Left lung (tissue), 14 donors: ENCODE measurements around the gene USP17L10. TPM values are rescaled to one million over a fixed set of nuclear protein-coding genes. Genes with fewer than 3 reads are reported as not detected.
"Not testable (repeated sequence)": the region's sequence is repeated elsewhere in the genome, so short reads cannot be mapped to it uniquely, and the experiment has no call there.

Experiments
- ATAC-seq: fragments of 200-7000 bp; cut with Tn5 transposase; one replicate; pipeline ENCODE4 v1.9.1; 2020; ENCODE audit warnings: moderate library complexity
- DNase-seq, 4 donors: peaks; one replicate each; pipeline ENCODE4 v3.0.0-alpha.2; 2013 to 2020
- H3K27ac ChIP-seq, 2 donors: fragments of 200-600 bp; sonication (generic) in 1 of 2; one replicate each; pipeline versions ENCODE4 v1.5.0 to v1.8.0; 2020 to 2021
- H3K27me3 ChIP-seq, 2 donors: fragments of 200-600 bp; sonication (generic) in 1 of 2; one replicate each; pipeline versions ENCODE4 v1.5.0 to v1.8.0; 2020 to 2021
- H3K36me3 ChIP-seq, 2 donors: fragments of 200-600 bp; sonication (generic) in 1 of 2; one replicate each; pipeline versions ENCODE4 v1.5.0 to v1.8.0; 2020 to 2021
- H3K4me1 ChIP-seq, 2 donors: fragments of 200-600 bp; one replicate each; pipeline ENCODE4 v1.8.0; 2021
- H3K4me3 ChIP-seq, 2 donors: fragments of 200-600 bp; sonication (generic) in 1 of 2; one replicate each; pipeline versions ENCODE4 v1.5.0 to v1.8.0; 2020 to 2021; ENCODE audit warnings: mild to moderate bottlenecking in 1 of 2
- H3K9me3 ChIP-seq, 2 donors: fragments of 200-600 bp; sonication (generic) in 1 of 2; one replicate each; pipeline versions ENCODE4 v1.5.0 to v1.8.0; 2020 to 2021
- intact Hi-C, 2 donors: fragments of 100-400 bp; cut with DNase I; formaldehyde crosslinking; loops; one replicate each; pipeline versions ENCODE4 v1.11.2 to v1.14.2; 2022
- long read RNA-seq, 12 donors: library from polyadenylated mRNA in 2 of 12; unstranded in 2 of 12; transcript quantifications; one replicate each; pipeline ENCODE4 v2.0.0 and lab custom pipeline, GENCODE V29; 2019 to 2026
- polyA plus RNA-seq, 6 donors: library from polyadenylated mRNA; unstranded; fragments of 120-200 nt; gene quantifications; one replicate each; pipeline ENCODE4 v1.2.1, GENCODE V29; 2013; ENCODE audit not compliant: insufficient read length in 6 of 6
- total RNA-seq, 2 donors: library from RNA; stranded (reverse); fragmentation: NEBNext Ultra II Directional; extraction: Animal tissue kit (Norgen Biotek cat#: 25700); gene quantifications; one replicate each; pipeline ENCODE4 v1.2.1, GENCODE V29; 2021
- TF ChIP-seq, protein P1 (sequence below), 2 donors: fragments of 200-600 bp; sonication (generic) in 1 of 2; IDR thresholded peaks; one replicate each; pipeline versions ENCODE4 v1.5.0 to v1.8.0; 2021; ENCODE audit warnings: antibody characterized with exemption in 2 of 2
- donor health status: DM: no; HTN: yes; CAD: no.
- donor health status: DM: no; HTN: no; CAD: no.

Gene USP17L10, protein sequence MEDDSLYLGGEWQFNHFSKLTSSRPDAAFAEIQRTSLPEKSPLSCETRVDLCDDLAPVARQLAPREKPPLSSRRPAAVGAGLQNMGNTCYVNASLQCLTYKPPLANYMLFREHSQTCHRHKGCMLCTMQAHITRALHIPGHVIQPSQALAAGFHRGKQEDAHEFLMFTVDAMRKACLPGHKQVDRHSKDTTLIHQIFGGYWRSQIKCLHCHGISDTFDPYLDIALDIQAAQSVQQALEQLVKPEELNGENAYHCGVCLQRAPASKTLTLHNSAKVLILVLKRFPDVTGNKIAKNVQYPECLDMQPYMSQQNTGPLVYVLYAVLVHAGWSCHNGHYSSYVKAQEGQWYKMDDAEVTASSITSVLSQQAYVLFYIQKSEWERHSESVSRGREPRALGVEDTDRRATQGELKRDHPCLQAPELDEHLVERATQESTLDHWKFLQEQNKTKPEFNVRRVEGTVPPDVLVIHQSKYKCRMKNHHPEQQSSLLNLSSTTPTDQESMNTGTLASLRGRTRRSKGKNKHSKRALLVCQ
- not detected for total RNA-seq
- not detected for polyA plus RNA-seq
- long read RNA-seq, donor 1: 0 reads
- long read RNA-seq, donor 2: 0 reads
- long read RNA-seq, donor 3: 0 reads
- long read RNA-seq, donor 4: 0 reads
- long read RNA-seq, donor 5: 0 reads
- long read RNA-seq, donor 6: 0 reads
- long read RNA-seq, donor 7: 0 reads
- long read RNA-seq, donor 8: 0 reads
- long read RNA-seq, donor 9: 0 reads
- long read RNA-seq, donor 10: 0 reads
- long read RNA-seq, donor 11: 0 reads
- long read RNA-seq, donor 12: 0 reads

DNA sequence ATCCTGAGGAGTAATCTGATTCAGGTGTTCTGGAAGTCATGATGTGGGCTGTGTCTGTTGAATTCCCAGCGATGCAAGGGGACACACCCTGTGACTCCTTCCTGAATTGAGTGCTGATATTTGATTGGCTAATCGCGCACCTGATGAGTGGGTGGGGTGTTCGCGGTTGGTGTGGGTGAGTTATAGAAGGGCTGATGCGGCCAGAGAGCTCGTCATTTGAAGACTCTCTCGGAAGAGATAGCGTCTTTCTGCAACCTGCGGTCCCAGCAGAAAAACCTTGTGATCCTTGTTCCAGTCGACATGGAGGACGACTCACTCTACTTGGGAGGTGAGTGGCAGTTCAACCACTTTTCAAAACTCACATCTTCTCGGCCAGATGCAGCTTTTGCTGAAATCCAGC lies at the start of gene USP17L10:
USP17L10 (plus strand) TSS at position 301 of the 400 bp plus-strand sequence; CDS start at position 301, 0 bp downstream.
- H3K36me3 ChIP-seq, DNase-seq, intact Hi-C loops, H3K9me3 ChIP-seq, H3K27ac ChIP-seq, ATAC-seq, H3K27me3 ChIP-seq, H3K4me1 ChIP-seq, H3K4me3 ChIP-seq: not testable (repeated sequence)

DNA sequence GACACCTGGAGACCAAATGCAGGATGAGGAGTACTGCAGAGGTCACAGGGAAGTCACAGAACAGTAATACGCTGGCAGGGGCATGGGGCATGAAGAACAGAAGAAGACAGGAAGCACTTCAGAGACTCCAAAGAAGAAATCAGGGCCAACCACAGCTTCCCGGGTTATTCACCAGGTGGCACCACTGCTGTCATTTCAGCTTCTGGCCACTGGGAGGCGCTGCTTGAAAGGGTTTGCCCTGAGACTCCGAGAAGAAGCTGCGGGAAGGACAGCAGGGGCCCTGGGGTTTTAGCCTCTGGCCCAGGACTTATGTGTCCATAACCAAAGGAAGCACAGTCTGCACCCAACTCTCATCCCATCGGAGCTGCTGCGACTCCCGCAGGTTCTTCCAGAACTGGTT lies 44.5 kb upstream of the USP17L10 start:
- H3K4me1 ChIP-seq, H3K9me3 ChIP-seq, intact Hi-C loops, ATAC-seq, H3K27ac ChIP-seq, H3K4me3 ChIP-seq, H3K27me3 ChIP-seq, H3K36me3 ChIP-seq, DNase-seq: not testable (repeated sequence)
- TF ChIP-seq, protein P1, sequence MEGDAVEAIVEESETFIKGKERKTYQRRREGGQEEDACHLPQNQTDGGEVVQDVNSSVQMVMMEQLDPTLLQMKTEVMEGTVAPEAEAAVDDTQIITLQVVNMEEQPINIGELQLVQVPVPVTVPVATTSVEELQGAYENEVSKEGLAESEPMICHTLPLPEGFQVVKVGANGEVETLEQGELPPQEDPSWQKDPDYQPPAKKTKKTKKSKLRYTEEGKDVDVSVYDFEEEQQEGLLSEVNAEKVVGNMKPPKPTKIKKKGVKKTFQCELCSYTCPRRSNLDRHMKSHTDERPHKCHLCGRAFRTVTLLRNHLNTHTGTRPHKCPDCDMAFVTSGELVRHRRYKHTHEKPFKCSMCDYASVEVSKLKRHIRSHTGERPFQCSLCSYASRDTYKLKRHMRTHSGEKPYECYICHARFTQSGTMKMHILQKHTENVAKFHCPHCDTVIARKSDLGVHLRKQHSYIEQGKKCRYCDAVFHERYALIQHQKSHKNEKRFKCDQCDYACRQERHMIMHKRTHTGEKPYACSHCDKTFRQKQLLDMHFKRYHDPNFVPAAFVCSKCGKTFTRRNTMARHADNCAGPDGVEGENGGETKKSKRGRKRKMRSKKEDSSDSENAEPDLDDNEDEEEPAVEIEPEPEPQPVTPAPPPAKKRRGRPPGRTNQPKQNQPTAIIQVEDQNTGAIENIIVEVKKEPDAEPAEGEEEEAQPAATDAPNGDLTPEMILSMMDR (IDR thresholded peaks at IDR 0.05): peak in 1 of 2 donors; percentile 50

DNA sequence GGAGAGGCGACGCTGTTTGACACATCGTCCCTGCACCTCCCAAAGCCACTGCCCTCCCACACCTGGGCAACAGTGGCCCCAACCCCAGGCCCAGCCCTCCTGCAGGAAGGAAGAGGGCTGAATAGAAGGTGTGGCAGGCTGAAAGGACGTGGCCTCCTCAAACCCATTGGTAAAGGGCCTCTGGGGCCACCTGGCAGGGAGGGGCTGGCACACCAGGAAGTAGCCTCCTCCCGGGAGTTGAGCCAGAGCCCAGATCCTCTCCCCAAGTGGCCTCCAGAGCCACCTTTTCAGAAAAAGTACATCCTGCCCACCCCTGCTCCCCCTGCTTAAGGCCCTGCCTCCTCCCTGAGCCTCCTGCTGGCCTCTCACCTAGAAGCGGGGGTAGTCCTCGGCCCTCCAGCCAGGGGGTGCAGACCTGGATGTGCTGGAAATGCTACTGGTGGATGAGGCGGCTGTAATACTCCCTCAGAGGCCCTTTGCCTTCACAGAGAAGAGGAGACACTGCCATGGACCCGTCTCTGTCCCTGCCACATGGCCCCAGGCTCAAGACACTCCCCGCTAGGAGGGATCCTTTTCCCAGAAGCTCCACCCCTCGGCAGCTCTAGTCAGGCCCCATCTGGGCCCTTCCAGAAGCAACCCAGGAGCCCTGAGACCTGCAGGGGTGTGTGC lies 40.5 kb upstream of the USP17L10 start, which contains the start of gene FAM90A26:
FAM90A26 (plus strand) TSS at position 619 of the 669 bp plus-strand sequence. CDS start 2,764 bp downstream, outside the sequence.
- H3K4me3 ChIP-seq, DNase-seq, H3K36me3 ChIP-seq, H3K9me3 ChIP-seq, H3K27me3 ChIP-seq, ATAC-seq, intact Hi-C loops, H3K4me1 ChIP-seq, H3K27ac ChIP-seq: not testable (repeated sequence)

DNA sequence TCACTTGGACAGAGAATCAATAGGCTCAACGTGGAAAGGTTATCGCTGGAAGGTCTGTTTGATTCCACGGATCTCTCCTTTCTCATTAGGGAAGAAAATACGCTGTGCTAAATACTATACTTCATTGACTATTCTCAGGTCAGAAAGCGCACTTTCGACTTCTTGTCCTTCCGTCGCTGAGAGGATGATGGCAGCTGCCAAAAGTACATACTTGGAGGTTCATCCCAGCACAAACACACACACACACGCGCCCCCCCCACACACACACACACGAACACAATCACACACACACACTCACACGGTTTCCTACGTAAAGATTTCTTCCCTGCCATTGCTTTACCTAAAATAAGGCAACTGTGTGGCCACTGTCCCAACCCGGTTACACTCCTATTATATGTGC lies 4.2 kb downstream of the USP17L10 start:
- peak in 2 of 4 donors; percentile 7 to 39 for DNase-seq
- intact Hi-C loops, H3K4me1 ChIP-seq, H3K27me3 ChIP-seq, H3K36me3 ChIP-seq, ATAC-seq, H3K9me3 ChIP-seq, H3K4me3 ChIP-seq, H3K27ac ChIP-seq: not testable (repeated sequence)

DNA sequence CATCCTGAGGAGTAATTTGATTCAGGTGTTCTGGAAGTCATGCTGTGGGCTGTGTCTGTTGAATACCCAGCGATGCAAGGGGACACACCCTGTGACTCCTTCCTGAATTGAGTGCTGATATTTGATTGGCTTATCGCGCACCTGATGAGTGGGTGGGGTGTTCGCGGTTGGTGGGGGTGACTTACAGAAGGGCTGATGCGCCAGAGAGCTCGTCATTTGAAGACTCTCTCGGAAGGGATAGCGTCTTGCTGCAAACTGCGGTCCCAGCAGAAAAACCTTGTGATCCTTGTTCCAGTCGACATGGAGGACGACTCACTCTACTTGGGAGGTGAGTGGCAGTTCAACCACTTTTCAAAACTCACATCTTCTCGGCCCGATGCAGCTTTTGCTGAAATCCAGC lies 4.6 kb downstream of the USP17L10 start, which contains the start of gene USP17L11:
USP17L11 (plus strand) TSS at position 301 of the 400 bp plus-strand sequence; CDS start at position 301, 0 bp downstream.
- H3K9me3 ChIP-seq, H3K27ac ChIP-seq, H3K27me3 ChIP-seq, H3K4me3 ChIP-seq, H3K36me3 ChIP-seq, DNase-seq, H3K4me1 ChIP-seq, ATAC-seq, intact Hi-C loops: not testable (repeated sequence)

DNA sequence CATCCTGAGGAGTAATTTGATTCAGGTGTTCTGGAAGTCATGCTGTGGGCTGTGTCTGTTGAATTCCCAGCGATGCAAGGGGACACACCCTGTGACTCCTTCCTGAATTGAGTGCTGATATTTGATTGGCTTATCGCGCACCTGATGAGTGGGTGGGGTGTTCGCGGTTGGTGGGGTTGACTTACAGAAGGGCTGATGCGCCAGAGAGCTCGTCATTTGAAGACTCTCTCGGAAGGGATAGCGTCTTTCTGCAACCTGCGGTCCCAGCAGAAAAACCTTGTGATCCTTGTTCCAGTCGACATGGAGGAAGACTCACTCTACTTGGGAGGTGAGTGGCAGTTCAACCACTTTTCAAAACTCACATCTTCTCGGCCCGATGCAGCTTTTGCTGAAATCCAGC lies 9.4 kb downstream of the USP17L10 start, which contains the start of gene USP17L12:
USP17L12 (plus strand) TSS at position 301 of the 400 bp plus-strand sequence; CDS start at position 301, 0 bp downstream.
- DNase-seq, H3K36me3 ChIP-seq, H3K4me1 ChIP-seq, intact Hi-C loops, H3K27me3 ChIP-seq, H3K4me3 ChIP-seq, H3K27ac ChIP-seq, H3K9me3 ChIP-seq, ATAC-seq: not testable (repeated sequence)

DNA sequence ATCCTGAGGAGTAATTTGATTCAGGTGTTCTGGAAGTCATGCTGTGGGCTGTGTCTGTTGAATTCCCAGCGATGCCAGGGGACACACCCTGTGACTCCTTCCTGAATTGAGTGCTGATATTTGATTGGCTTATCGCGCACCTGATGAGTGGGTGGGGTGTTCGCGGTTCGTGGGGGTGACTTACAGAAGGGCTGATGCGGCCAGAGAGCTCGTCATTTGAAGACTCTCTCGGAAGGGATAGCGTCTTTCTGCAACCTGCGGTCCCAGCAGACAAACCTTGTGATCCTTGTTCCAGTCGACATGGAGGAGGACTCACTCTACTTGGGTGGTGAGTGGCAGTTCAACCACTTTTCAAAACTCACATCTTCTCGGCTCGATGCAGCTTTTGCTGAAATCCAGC lies 14.1 kb downstream of the USP17L10 start, which contains the start of gene USP17L13:
USP17L13 (plus strand) TSS at position 301 of the 400 bp plus-strand sequence; CDS start at position 301, 0 bp downstream.
- H3K27me3 ChIP-seq, DNase-seq, H3K36me3 ChIP-seq, ATAC-seq, H3K27ac ChIP-seq, H3K4me1 ChIP-seq, H3K9me3 ChIP-seq, intact Hi-C loops, H3K4me3 ChIP-seq: not testable (repeated sequence)

DNA sequence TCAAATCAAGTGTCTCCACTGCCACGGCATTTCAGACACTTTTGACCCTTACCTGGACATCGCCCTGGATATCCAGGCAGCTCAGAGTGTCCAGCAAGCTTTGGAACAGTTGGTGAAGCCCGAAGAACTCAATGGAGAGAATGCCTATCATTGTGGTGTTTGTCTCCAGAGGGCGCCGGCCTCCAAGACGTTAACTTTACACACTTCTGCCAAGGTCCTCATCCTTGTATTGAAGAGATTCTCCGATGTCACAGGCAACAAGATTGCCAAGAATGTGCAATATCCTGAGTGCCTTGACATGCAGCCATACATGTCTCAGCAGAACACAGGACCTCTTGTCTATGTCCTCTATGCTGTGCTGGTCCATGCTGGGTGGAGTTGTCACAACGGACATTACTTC lies 19.8 kb downstream of the USP17L10 start:
- H3K27me3 ChIP-seq, H3K9me3 ChIP-seq, H3K4me3 ChIP-seq, intact Hi-C loops, ATAC-seq, H3K4me1 ChIP-seq, H3K36me3 ChIP-seq, H3K27ac ChIP-seq: not testable (repeated sequence)
- DNase-seq: peak in 1 of 4 donors; percentile 26

DNA sequence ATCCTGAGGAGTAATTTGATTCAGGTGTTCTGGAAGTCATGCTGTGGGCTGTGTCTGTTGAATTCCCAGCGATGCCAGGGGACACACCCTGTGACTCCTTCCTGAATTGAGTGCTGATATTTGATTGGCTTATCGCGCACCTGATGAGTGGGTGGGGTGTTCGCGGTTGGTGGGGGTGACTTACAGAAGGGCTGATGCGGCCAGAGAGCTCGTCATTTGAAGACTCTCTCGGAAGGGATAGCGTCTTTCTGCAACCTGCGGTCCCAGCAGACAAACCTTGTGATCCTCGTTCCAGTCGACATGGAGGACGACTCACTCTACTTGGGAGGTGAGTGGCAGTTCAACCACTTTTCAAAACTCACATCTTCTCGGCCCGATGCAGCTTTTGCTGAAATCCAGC lies 23.6 kb downstream of the USP17L10 start, which contains the start of gene USP17L15:
USP17L15 (plus strand) TSS at position 301 of the 400 bp plus-strand sequence; CDS start at position 301, 0 bp downstream.
- ATAC-seq, intact Hi-C loops, H3K4me1 ChIP-seq, H3K4me3 ChIP-seq, DNase-seq, H3K36me3 ChIP-seq, H3K9me3 ChIP-seq, H3K27me3 ChIP-seq, H3K27ac ChIP-seq: not testable (repeated sequence)

DNA sequence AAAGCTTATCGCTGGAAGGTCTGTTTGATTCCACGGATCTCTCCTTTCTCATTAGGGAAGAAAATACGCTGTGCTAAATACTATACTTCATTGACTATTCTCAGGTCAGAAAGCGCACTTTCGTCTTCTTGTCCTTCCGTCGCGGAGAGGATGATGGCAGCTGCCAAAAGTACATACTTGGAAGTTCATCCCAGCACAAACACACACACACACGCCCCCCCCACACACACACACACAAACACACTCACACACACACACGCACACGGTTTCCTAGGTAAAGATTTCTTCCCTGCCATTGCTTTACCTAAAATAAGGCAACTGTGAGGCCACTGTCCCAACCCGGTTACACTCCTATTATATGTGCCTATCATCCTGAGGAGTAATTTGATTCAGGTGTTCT lies 28.0 kb downstream of the USP17L10 start:
- peak in 1 of 4 donors; percentile 80 for DNase-seq
- H3K27me3 ChIP-seq, intact Hi-C loops, H3K4me3 ChIP-seq, H3K9me3 ChIP-seq, ATAC-seq, H3K36me3 ChIP-seq, H3K4me1 ChIP-seq, H3K27ac ChIP-seq: not testable (repeated sequence)

DNA sequence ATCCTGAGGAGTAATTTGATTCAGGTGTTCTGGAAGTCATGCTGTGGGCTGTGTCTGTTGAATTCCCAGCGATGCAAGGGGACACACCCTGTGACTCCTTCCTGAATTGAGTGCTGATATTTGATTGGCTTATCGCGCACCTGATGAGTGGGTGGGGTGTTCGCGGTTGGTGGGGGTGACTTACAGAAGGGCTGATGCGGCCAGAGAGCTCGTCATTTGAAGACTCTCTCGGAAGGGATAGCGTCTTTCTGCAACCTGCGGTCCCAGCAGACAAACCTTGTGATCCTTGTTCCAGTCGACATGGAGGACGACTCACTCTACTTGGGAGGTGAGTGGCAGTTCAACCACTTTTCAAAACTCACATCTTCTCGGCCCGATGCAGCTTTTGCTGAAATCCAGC lies 33.1 kb downstream of the USP17L10 start, which contains the start of gene USP17L17:
USP17L17 (plus strand) TSS at position 301 of the 400 bp plus-strand sequence; CDS start at position 301, 0 bp downstream.
- H3K27ac ChIP-seq, H3K27me3 ChIP-seq, H3K36me3 ChIP-seq, intact Hi-C loops, H3K9me3 ChIP-seq, H3K4me1 ChIP-seq, DNase-seq, H3K4me3 ChIP-seq, ATAC-seq: not testable (repeated sequence)
